T-helper 1 cell treated with Interleukin-12 subunit alpha and Interleukin-12 subunit beta and Interleukin-4 antibody, amounts not matched to agents 30 ng/mL and 1 ng/mL, for 36 hours (primary cell): ENCODE data around the gene PAK5. TPM values are rescaled to one million over a fixed set of nuclear protein-coding genes. Genes with fewer than 3 reads are reported as not detected.

Experiments used
- intact Hi-C: fragments of 100-400 bp; cut with micrococcal nuclease; formaldehyde crosslinking; loops from one replicate; pipeline ENCODE4 v1.15.1; 2024
- total RNA-seq: library from RNA; stranded (reverse); gene quantifications from 2 replicates; pipeline ENCODE4 v1.2.3, GENCODE V29; 2022

The PAK5 gene
- total RNA-seq, 1 donor from 2014 or later = not detected

DNA sequence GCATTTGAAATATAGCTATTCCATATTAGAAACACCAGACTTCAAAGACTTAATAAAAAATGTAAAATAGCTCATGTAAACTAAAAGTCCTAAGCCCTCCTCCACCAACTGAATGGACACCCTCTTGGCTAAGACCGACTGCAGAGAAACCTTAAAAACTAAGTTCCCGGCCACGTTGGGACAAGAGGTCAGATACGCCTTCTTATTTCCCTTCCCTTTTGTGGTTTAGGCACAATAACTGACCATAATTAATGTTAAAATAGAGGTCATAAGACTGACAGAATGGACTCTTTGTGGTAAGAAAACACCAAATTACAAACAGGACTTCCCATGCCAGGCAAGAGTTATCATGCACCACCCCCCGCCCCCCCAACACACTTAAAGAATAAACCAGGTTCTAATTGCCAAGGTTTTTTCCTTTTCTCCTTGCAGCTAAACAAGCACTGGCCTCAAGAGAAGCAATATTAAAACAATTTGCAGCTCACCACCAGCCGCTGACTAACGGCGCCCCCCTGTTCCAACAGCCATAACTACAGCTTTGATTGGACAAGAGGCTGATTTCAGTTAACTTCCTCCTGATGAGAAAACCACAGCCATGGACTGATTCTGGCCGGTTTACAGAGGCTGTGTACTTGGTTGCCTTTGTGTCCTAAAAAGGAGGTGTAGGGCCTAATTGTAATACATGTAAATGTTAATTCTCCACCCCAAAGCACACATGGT, 335.2 kb downstream of the PAK5 start:
- intact Hi-C loops = no loop called here

DNA sequence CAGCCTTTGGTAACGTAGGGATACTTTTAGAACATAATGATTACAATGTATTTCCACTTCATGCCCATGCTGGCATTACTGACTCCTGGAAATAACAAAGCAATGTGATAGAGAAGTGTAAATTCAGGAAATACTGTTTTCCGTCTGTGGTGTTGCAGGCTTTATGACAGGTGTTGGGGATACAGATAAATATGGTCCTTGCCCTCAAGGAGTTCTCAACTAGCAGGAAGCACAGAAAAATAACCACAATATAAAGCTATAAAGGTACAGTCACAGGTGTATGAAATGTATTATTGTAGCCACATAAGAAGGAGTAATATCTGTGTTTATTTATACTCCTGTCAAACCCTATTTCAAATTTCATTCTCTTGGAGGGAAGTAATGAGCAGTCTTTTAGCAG, 337.4 kb downstream of the PAK5 start:
- intact Hi-C loops = no loop called here

GRCh38 chr20:9500121-9500520, 338.8 kb downstream of the PAK5 start:
- intact Hi-C loops = no loop called here

- intact Hi-C loops = no loop called here
Measured at GRCh38 chr20:9499126-9499899, 339.6 kb downstream of the PAK5 start.

GRCh38 chr20:9498322-9498721, 340.6 kb downstream of the PAK5 start:
- intact Hi-C loops = no loop called here

- intact Hi-C loops = no loop called here
Measured at GRCh38 chr20:9496155-9496554, 342.7 kb downstream of the PAK5 start.

- intact Hi-C loops = no loop called here
Measured at GRCh38 chr20:9495701-9496100, 343.2 kb downstream of the PAK5 start.

DNA sequence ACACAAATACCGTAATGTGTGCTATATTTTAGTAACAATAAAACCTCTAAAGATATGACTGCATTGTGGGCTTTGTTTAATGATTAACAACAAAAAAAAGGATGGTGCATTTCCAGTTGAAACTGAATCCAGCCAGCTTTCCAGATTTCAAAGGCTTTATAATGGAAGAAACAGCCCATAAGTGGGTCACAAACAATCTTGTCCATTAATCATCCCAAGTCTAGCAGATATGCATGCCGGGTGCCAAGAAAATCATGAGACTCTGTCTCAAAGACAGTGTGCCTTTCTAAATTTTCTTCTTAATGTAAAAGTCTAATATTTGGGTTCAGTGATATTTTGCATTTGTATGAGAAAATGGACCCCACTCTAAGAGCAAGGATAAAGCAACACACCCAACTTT, 345.1 kb downstream of the PAK5 start:
- intact Hi-C loops = no loop called here

GRCh38 chr20:9492067-9492466, 346.8 kb downstream of the PAK5 start:
- intact Hi-C loops = no loop called here

- intact Hi-C loops = no loop called here
Measured at GRCh38 chr20:9491324-9491723, 347.6 kb downstream of the PAK5 start.

DNA sequence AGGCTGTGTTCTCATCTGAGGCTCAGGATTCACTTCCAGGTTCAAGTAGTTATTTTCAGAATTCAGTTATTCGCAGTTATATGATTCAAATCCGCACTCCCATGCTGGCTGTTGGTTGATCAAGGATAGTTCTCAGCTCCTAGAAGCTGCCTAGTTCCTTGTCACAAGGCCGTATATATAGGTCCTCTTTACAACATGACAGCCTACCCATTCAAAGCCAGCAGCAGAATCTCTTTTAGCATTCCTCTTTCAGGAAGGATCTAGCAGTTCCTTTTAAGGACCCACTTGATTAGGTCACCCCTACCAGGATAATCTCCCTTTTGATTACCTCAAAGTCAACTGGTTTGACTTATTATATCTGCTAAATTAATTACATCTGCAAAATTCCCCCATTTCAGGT, 348.2 kb downstream of the PAK5 start:
- intact Hi-C loops = no loop called here

GRCh38 chr20:9490161-9490560, 348.7 kb downstream of the PAK5 start:
- intact Hi-C loops = no loop called here

DNA sequence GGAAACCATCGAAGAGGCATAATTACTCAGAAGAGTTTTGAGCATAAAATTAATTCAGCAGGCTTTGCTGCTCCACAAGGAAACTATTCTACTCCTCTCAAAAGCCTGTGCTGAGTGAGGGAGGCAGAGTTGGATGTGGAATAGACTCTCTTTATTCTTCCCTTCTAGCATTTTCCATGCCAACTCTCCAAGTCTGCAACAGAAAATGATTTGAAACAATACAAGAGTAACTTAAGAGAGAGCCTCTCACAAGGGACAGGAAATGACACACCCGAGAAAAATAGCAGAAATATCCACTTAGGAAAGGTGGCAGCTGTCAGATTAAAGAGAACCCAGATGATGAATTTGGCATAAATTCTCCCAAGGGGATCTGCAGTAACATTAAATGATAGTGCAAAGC, 350.8 kb downstream of the PAK5 start:
- intact Hi-C loops = no loop called here

Other genes with a start within 250 kb of the PAK5 start
- gene ANKEF1, start 195.9 kb upstream of the PAK5 start, total RNA-seq = 2.6 and 2.9 TPM in 2 replicates